ENCODE measurements around the gene CCDC63.

GRCh38 chr12:110923192-110923591, 76.4 kb downstream of the CCDC63 start:
- TF ChIP-seq FOXM1 (CRISPR knock-in tag; IDR thresholded peaks at IDR 0.05) (no peak), BHLHE40 (IDR thresholded peaks at IDR 0.05; ENCODE audit: low read length) (no peak), HDAC6 (IDR thresholded peaks at IDR 0.05; ENCODE audit: low read depth, low read length) (no peak), ZNF143 (CRISPR knock-in tag; IDR thresholded peaks at IDR 0.05) (no peak), GABPA (IDR thresholded peaks at IDR 0.05; ENCODE audit: low read depth, low read length) (no peak), GABPA (CRISPR knock-in tag; IDR thresholded peaks at IDR 0.05; ENCODE audit: low read depth) (no peak), ZNF234 (CRISPR knock-in tag; conservative IDR thresholded peaks at IDR 0.05) (no peak), ZNF644 (CRISPR knock-in tag; IDR thresholded peaks at IDR 0.05; ENCODE audit: low read depth) (no peak)

Data from HepG2 (cell line).